SK-N-SH (cell line): ENCODE measurements around the gene TNNT2. TPM values are rescaled to one million over a fixed set of nuclear protein-coding genes. Genes with fewer than 3 reads are reported as not detected.
A peak's percentile ranks its signal among the peaks of the same experiment; 100 is the strongest.

Experiments
- CHD2 ChIP-seq: fragments of 150-350 bp; IDR thresholded peaks from 2 replicates; pipeline ENCODE4 v1.6.1; 2018; ENCODE audit warnings: low read length; ENCODE audit not compliant: partially characterized antibody
- EP300 ChIP-seq, 2 experiments: IDR thresholded peaks; 2 replicates each; pipeline versions ENCODE4 v1.4.0 to v1.6.1; 2012; ENCODE audit warnings: borderline replicate concordance in 1 of 2, low read depth in 1 of 2, low read length in 1 of 2
- EZH2phosphoT487 ChIP-seq: fragments of 200-600 bp; sonication (generic); IDR thresholded peaks from 2 replicates; pipeline ENCODE4 v1.6.1; 2017; ENCODE audit warnings: low read depth, mixed run types, mild to moderate bottlenecking, antibody characterized with exemption, moderate library complexity, borderline replicate concordance
- FOXJ3 ChIP-seq: sonication (generic); formaldehyde crosslinking; IDR thresholded peaks from 2 replicates; pipeline ENCODE4 v1.5.1; 2020; ENCODE audit warnings: mild to moderate bottlenecking, missing genetic modification reagents
- GABPA ChIP-seq: IDR thresholded peaks from 2 replicates; pipeline ENCODE4 v1.4.0; 2012; ENCODE audit warnings: low read depth, mild to moderate bottlenecking
- GATA2 ChIP-seq: sonication (generic); formaldehyde crosslinking; IDR thresholded peaks from 2 replicates; pipeline ENCODE4 v1.5.0; 2020; ENCODE audit warnings: mild to moderate bottlenecking, missing genetic modification reagents
- IRF3 ChIP-seq: fragments of 150-350 bp; IDR thresholded peaks from 2 replicates; pipeline ENCODE4 v1.6.1; 2016; ENCODE audit warnings: mild to moderate bottlenecking, low read depth, low read length
- MEF2A ChIP-seq: IDR thresholded peaks from 2 replicates; pipeline ENCODE4 v1.4.0; 2012; ENCODE audit warnings: low read depth, borderline replicate concordance
- RAD21 ChIP-seq: IDR thresholded peaks from 2 replicates; pipeline ENCODE4 v1.6.1; 2012; ENCODE audit warnings: mild to moderate bottlenecking, low read length
- RCOR1 ChIP-seq: fragments of 150-350 bp; IDR thresholded peaks from 2 replicates; pipeline ENCODE4 v1.6.1; 2017; ENCODE audit warnings: antibody characterized with exemption, low read length
- REST ChIP-seq: IDR thresholded peaks from 2 replicates; pipeline ENCODE4 v1.6.1; 2012; ENCODE audit warnings: mild to moderate bottlenecking, low read depth, low read length, moderate library complexity
- RFX5 ChIP-seq: IDR thresholded peaks from 2 replicates; pipeline ENCODE4 v1.6.1; 2012; ENCODE audit warnings: mild to moderate bottlenecking, improper control_type of control experiment, low read length
- TAF1 ChIP-seq: IDR thresholded peaks from 2 replicates; pipeline ENCODE4 v1.6.1; 2012; ENCODE audit warnings: low read depth, mild to moderate bottlenecking, low read length, moderate library complexity, borderline replicate concordance
- USF1 ChIP-seq: IDR thresholded peaks from 2 replicates; pipeline ENCODE4 v1.4.0; 2012; ENCODE audit warnings: low read depth, borderline replicate concordance
- polyA plus RNA-seq, 3 experiments: library from polyadenylated mRNA; depleted of rRNA; stranded (reverse); fragments of >200 nt; gene quantifications; 2 replicates each; pipeline ENCODE4 v1.2.3, GENCODE V29; 2012
- TF ChIP-seq, protein P1 (sequence below): fragments of 200-600 bp; sonication (generic); IDR thresholded peaks from 2 replicates; pipeline ENCODE4 v1.6.1; 2017; ENCODE audit warnings: antibody characterized with exemption, mild to moderate bottlenecking, moderate library complexity
- TF ChIP-seq, protein P2 (sequence below): fragments of 150-350 bp; IDR thresholded peaks from 2 replicates; pipeline ENCODE4 v1.6.1; 2017; ENCODE audit warnings: antibody characterized with exemption, low read length, low read depth, borderline replicate concordance
- TF ChIP-seq, protein P3 (sequence below): IDR thresholded peaks from 2 replicates; pipeline ENCODE4 v1.4.0; 2012; ENCODE audit warnings: low read depth

Gene TNNT2
- polyA plus RNA-seq, 1 of the 3 experiments (the other 2 are of a cell fraction), result 0.33 TPM

DNA sequence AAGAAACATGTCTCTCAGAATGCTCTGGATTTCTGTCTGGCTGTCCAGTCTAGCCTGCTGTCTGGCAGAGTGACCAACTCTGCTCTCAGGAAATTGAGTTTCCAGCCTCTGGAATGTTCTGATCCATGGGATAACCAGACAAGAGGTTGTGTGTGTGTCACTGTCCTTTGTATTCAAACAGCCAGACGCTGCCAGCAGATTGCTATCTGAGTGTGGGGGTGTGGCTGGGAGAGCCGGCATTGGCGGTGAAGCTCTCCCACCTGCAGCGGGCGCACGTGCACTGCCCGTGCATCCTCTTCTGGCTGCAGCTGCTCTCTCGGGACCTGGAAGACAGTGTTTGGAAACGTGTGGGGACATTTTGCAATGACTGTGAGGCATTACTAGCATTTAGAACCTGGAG, 68.1 kb downstream of the TNNT2 start (continued):
- TF ChIP-seq, protein P1, sequence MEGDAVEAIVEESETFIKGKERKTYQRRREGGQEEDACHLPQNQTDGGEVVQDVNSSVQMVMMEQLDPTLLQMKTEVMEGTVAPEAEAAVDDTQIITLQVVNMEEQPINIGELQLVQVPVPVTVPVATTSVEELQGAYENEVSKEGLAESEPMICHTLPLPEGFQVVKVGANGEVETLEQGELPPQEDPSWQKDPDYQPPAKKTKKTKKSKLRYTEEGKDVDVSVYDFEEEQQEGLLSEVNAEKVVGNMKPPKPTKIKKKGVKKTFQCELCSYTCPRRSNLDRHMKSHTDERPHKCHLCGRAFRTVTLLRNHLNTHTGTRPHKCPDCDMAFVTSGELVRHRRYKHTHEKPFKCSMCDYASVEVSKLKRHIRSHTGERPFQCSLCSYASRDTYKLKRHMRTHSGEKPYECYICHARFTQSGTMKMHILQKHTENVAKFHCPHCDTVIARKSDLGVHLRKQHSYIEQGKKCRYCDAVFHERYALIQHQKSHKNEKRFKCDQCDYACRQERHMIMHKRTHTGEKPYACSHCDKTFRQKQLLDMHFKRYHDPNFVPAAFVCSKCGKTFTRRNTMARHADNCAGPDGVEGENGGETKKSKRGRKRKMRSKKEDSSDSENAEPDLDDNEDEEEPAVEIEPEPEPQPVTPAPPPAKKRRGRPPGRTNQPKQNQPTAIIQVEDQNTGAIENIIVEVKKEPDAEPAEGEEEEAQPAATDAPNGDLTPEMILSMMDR, result peak; percentile 52
- peak; percentile 22; the same call in 1 of the 2 replicates for TF ChIP-seq TAF1
- no peak for TF ChIP-seq IRF3
- TF ChIP-seq FOXJ3 (CRISPR knock-in tag), result peak; percentile 93
- no peak for TF ChIP-seq USF1
- TF ChIP-seq, protein P2, sequence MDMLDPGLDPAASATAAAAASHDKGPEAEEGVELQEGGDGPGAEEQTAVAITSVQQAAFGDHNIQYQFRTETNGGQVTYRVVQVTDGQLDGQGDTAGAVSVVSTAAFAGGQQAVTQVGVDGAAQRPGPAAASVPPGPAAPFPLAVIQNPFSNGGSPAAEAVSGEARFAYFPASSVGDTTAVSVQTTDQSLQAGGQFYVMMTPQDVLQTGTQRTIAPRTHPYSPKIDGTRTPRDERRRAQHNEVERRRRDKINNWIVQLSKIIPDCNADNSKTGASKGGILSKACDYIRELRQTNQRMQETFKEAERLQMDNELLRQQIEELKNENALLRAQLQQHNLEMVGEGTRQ, result no peak
- TF ChIP-seq GABPA, result no peak
- TF ChIP-seq RAD21, result peak; percentile 85
- peak; percentile 100 for TF ChIP-seq GATA2 (CRISPR knock-in tag)
- peak; percentile 88 for TF ChIP-seq CHD2
- peak; percentile 100 for TF ChIP-seq RCOR1
- peak in 1 of 2 experiments; percentile 93; a peak in 2 of 4 replicates for TF ChIP-seq EP300 (IDR thresholded peaks at IDR 0.05; ENCODE audit: borderline replicate concordance in 1 of 2, low read depth in 1 of 2, low read length in 1 of 2)
- TF ChIP-seq MEF2A, result no peak
- TF ChIP-seq RFX5, result no peak
- TF ChIP-seq, protein P3, sequence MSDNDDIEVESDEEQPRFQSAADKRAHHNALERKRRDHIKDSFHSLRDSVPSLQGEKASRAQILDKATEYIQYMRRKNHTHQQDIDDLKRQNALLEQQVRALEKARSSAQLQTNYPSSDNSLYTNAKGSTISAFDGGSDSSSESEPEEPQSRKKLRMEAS, result peak; percentile 74
- TF ChIP-seq REST, result peak; percentile 65; the same call in 1 of the 2 replicates
- TF ChIP-seq EZH2phosphoT487, result no peak

Other genes starting within 250 kb of the TNNT2 start
- gene TMEM9, start 223.2 kb downstream of the TNNT2 start, polyA plus RNA-seq (2012; rRNA removed), result 126 and 160 TPM in 2 replicates
- 0.08 and 0.18 TPM in 2 replicates for gene IGFN1, start 186.9 kb downstream of the TNNT2 start, polyA plus RNA-seq (2012; rRNA removed)
- not detected in 2 replicates for gene PKP1, start 94.2 kb downstream of the TNNT2 start, polyA plus RNA-seq (2012; rRNA removed)
- 0.03 TPM in 1 of 2 replicates, not detected in the other for gene LAD1, start 21.6 kb upstream of the TNNT2 start, polyA plus RNA-seq (2012; rRNA removed)
- gene TNNI1, start 44.0 kb upstream of the TNNT2 start, polyA plus RNA-seq (2012; rRNA removed), result 0.11 TPM in 1 of 2 replicates, not detected in the other
- gene PHLDA3, start 91.5 kb upstream of the TNNT2 start, polyA plus RNA-seq (2012; rRNA removed), result 105 and 108 TPM in 2 replicates
- 317 and 373 TPM in 2 replicates for gene CSRP1, start 129.4 kb upstream of the TNNT2 start, polyA plus RNA-seq (2012; rRNA removed)
- gene NAV1, start 161.4 kb upstream of the TNNT2 start, polyA plus RNA-seq (2012; rRNA removed), result 13.3 and 16.1 TPM in 2 replicates